ENCODE measurements around the gene C19orf73. TPM values are rescaled to one million over a fixed set of nuclear protein-coding genes. Genes with fewer than 3 reads are reported as not detected.

C19orf73 gene
- total RNA-seq, 6 donors from 2014 or later: 0.89 to 7.9 (median 2.3) TPM; not detected in 1

- H3K27me3 ChIP-seq: no peaks in the 10 kb centered on the region
- ATAC-seq (ENCODE audit: low FRiP score in 2 of 2) (peak; percentile 21 to 60), DNase-seq (peak; percentile 89 to 93)
- peak overlapping the region; percentile 33 to 88 (median 72) for H3K27ac ChIP-seq
- H3K9me3 ChIP-seq: no peaks in the 10 kb centered on the region
- peaks cover 25 to 43% (median 34%) of the 10 kb centered on the region in 4 donors for H3K4me1 ChIP-seq
- peak overlapping the region in 3 of 4 donors; percentile 64 to 67 (median 65) for H3K4me3 ChIP-seq
- whole genome bisulfite sequencing, 2 donors: 9 to 13% methylated on average over 41 to 44 of the region's 45 CpGs
- no peaks in the 10 kb centered on the region for H3K36me3 ChIP-seq
- TF ChIP-seq EP300 (IDR thresholded peaks at IDR 0.05): no peak
These were observed 32.5 kb upstream of the C19orf73 start for GRCh38 chr19:49151267-49152118.

GRCh38 chr19:49150944-49151243, 32.0 kb upstream of the C19orf73 start:
- no peaks in the 10 kb centered on the region for H3K27me3 ChIP-seq
- H3K36me3 ChIP-seq: no peaks in the 10 kb centered on the region
- TF ChIP-seq EP300 (IDR thresholded peaks at IDR 0.05): no peak
- TF ChIP-seq POLR2AphosphoS5 (IDR thresholded peaks at IDR 0.05): no peak
- TF ChIP-seq POLR2A (IDR thresholded peaks at IDR 0.05): no peak
- TF ChIP-seq CTCF (IDR thresholded peaks at IDR 0.05): no peak
- WGBS, 2 donors: 9 to 10% methylated on average over 13 to 16 of the region's 16 CpGs
- ATAC-seq (ENCODE audit: low FRiP score in 2 of 2) (no peak), DNase-seq (no peak)
- no peaks in the 10 kb centered on the region for H3K9me3 ChIP-seq
- H3K4me3 ChIP-seq: peak overlapping the region; percentile 36 to 67 (median 64)
- peaks cover 30 to 48% (median 38%) of the 10 kb centered on the region in 4 donors for H3K4me1 ChIP-seq
- peak overlapping the region; percentile 64 to 88 (median 74) for H3K27ac ChIP-seq

- TF ChIP-seq POLR2AphosphoS5 (IDR thresholded peaks at IDR 0.05) (peak; percentile 4 to 35), EP300 (IDR thresholded peaks at IDR 0.05) (no peak), POLR2A (IDR thresholded peaks at IDR 0.05) (peak in 2 of 4 donors; percentile 19 to 33), CTCF (IDR thresholded peaks at IDR 0.05) (no peak)
- Histone ChIP-seq H3K27ac (peak overlapping the region; percentile 64 to 88 (median 74)), H3K36me3 (no peaks in the 10 kb centered on the region), H3K4me1 (peaks cover 36 to 54% (median 44%) of the 10 kb centered on the region in 4 donors), H3K4me3 (peak overlapping the region; percentile 36 to 67 (median 64)), H3K9me3 (no peaks in the 10 kb centered on the region), H3K27me3 (no peaks in the 10 kb centered on the region)
- ATAC-seq (ENCODE audit: low FRiP score in 2 of 2) (peak; percentile 86 to 87), DNase-seq (peak; percentile 79 to 95)
- WGBS, 2 donors: 0 to 1% methylated on average over 19 to 50 of the region's 75 CpGs
These were observed 31.4 kb upstream of the C19orf73 start for GRCh38 chr19:49150106-49150943.

GRCh38 chr19:49149652-49150105, 30.7 kb upstream of the C19orf73 start:
- Histone ChIP-seq H3K4me1 (peaks cover 37 to 54% (median 44%) of the 10 kb centered on the region in 4 donors), H3K27me3 (no peaks in the 10 kb centered on the region), H3K27ac (peak overlapping the region; percentile 64 to 88 (median 74)), H3K36me3 (no peaks in the 10 kb centered on the region), H3K9me3 (no peaks in the 10 kb centered on the region), H3K4me3 (peak overlapping the region; percentile 36 to 67 (median 64))
- WGBS, 2 donors: 2 to 5% methylated on average over 4 to 17 of the region's 23 CpGs
- DNase-seq (peak in 1 of 2 donors; percentile 44), ATAC-seq (ENCODE audit: low FRiP score in 2 of 2) (peak; percentile 75 to 77)
- TF ChIP-seq CTCF (IDR thresholded peaks at IDR 0.05) (peak in 1 of 6 experiments; percentile 20), EP300 (IDR thresholded peaks at IDR 0.05) (no peak), POLR2AphosphoS5 (IDR thresholded peaks at IDR 0.05) (peak in 1 of 2 donors; percentile 44)
